GM23338 (cell line): ENCODE measurements around the gene AP1M2. TPM values are rescaled to one million over a fixed set of nuclear protein-coding genes. Genes with fewer than 3 reads are reported as not detected.
A peak's percentile ranks its signal among the peaks of the same experiment; 100 is the strongest.

Experiments used
- ATAC-seq: fragments of 200-7000 bp; cut with Tn5 transposase; 3 replicates; pipeline ENCODE4 v1.9.1; 2020
- DNase-seq: peaks from one replicate; pipeline ENCODE4 v3.0.0-alpha.2; 2015; ENCODE audit warnings: low spot score
- H2AFZ ChIP-seq: fragments of 200-600 bp; sonication (generic); 2 replicates; pipeline ENCODE4 v1.8.0; 2016; ENCODE audit warnings: antibody characterized with exemption, mild to moderate bottlenecking, moderate library complexity
- H3F3A ChIP-seq: fragments of 200-600 bp; sonication (generic); replicated peaks from 2 replicates; pipeline ENCODE4 v1.8.0; 2017; ENCODE audit warnings: antibody characterized with exemption, mixed run types, low read depth
- H3K27ac ChIP-seq: fragments of 200-600 bp; sonication (generic); 2 replicates; pipeline ENCODE4 v1.6.1; 2016; ENCODE audit warnings: low read depth
- H3K27me3 ChIP-seq: fragments of 200-600 bp; sonication (generic); 2 replicates; pipeline ENCODE4 v1.8.0; 2016; ENCODE audit warnings: mild to moderate bottlenecking, mixed run types, moderate library complexity; ENCODE audit not compliant: insufficient read depth
- H3K36me3 ChIP-seq: fragments of 200-600 bp; sonication (generic); 2 replicates; pipeline ENCODE4 v1.8.0; 2016; ENCODE audit warnings: mild to moderate bottlenecking; ENCODE audit not compliant: insufficient read depth
- H3K4me1 ChIP-seq: fragments of 200-600 bp; sonication (generic); 2 replicates; pipeline ENCODE4 v1.8.0; 2016; ENCODE audit warnings: mild to moderate bottlenecking, moderate library complexity; ENCODE audit not compliant: insufficient read depth
- H3K4me2 ChIP-seq: fragments of 200-600 bp; sonication (generic); 2 replicates; pipeline ENCODE4 v1.7.1; 2017; ENCODE audit warnings: mixed run types
- H3K4me3 ChIP-seq: fragments of 200-600 bp; sonication (generic); 2 replicates; pipeline ENCODE4 v1.6.1; 2016; ENCODE audit warnings: mixed run types
- H3K79me2 ChIP-seq: fragments of 200-600 bp; sonication (generic); replicated peaks from 2 replicates; pipeline ENCODE4 v1.8.0; 2017; ENCODE audit warnings: mild to moderate bottlenecking; ENCODE audit not compliant: insufficient read depth
- H3K9me2 ChIP-seq: fragments of 200-600 bp; sonication (generic); 2 replicates; pipeline ENCODE4 v1.8.0; 2017; ENCODE audit not compliant: insufficient read depth
- H4K20me1 ChIP-seq: fragments of 200-600 bp; sonication (generic); replicated peaks from 2 replicates; pipeline ENCODE4 v1.8.0; 2017; ENCODE audit warnings: mild to moderate bottlenecking; ENCODE audit not compliant: insufficient read depth
- H3K27ac Mint-ChIP-seq: 2 replicates; pipeline ENCODE4 v1.8.0; 2020; ENCODE audit warnings: inconsistent platforms, mild to moderate bottlenecking, moderate library complexity, mixed read lengths
- H3K27me3 Mint-ChIP-seq: 3 replicates; pipeline ENCODE4 v1.8.0; 2022; ENCODE audit warnings: low read depth, mild to moderate bottlenecking, moderate library complexity, mixed read lengths, inconsistent platforms; ENCODE audit not compliant: insufficient read depth, poor library complexity
- H3K36me3 Mint-ChIP-seq: 3 replicates; pipeline ENCODE4 v1.8.0; 2021; ENCODE audit warnings: low read depth, mild to moderate bottlenecking, inconsistent platforms, moderate library complexity, mixed read lengths
- H3K4me1 Mint-ChIP-seq: 3 replicates; pipeline ENCODE4 v1.8.0; 2020; ENCODE audit warnings: mild to moderate bottlenecking, inconsistent platforms, mixed read lengths
- H3K4me3 Mint-ChIP-seq: 3 replicates; pipeline ENCODE4 v1.8.0; 2021; ENCODE audit warnings: moderate library complexity, mild to moderate bottlenecking, inconsistent platforms, mixed read lengths
- H3K9me3 Mint-ChIP-seq: 3 replicates; pipeline ENCODE4 v1.8.0; 2020; ENCODE audit warnings: moderate library complexity, mild to moderate bottlenecking, inconsistent platforms, mixed read lengths
- CREB1 ChIP-seq: fragments of 250-450 bp; sonication (Bioruptor Pico); IDR thresholded peaks from 2 replicates; pipeline ENCODE4 v1.5.0; 2020; ENCODE audit warnings: low read depth, mild to moderate bottlenecking, moderate library complexity
- EZH2 ChIP-seq: fragments of 200-600 bp; sonication (generic); IDR thresholded peaks from one replicate; pipeline ENCODE4 v1.8.0; 2017; ENCODE audit warnings: antibody characterized with exemption, mild to moderate bottlenecking, low read depth; ENCODE audit not compliant: unreplicated experiment
- EZH2phosphoT487 ChIP-seq: fragments of 200-600 bp; sonication (generic); IDR thresholded peaks from one replicate; pipeline ENCODE4 v1.8.1; 2018; ENCODE audit warnings: antibody characterized with exemption; ENCODE audit not compliant: unreplicated experiment
- JUNB ChIP-seq: IDR thresholded peaks from one replicate; pipeline ENCODE4 v1.6.1; 2016; ENCODE audit warnings: antibody characterized with exemption; ENCODE audit not compliant: unreplicated experiment
- NANOG ChIP-seq: IDR thresholded peaks from 2 replicates; pipeline ENCODE4 v1.6.1; 2016; ENCODE audit warnings: antibody characterized with exemption, borderline replicate concordance
- STAT1 ChIP-seq: IDR thresholded peaks from one replicate; pipeline ENCODE4 v1.6.1; 2016; ENCODE audit warnings: antibody characterized with exemption; ENCODE audit not compliant: unreplicated experiment
- ZNF114 ChIP-seq: fragments of 250-450 bp; sonication (Bioruptor Pico); IDR thresholded peaks from 2 replicates; pipeline ENCODE4 v1.5.0; 2020; ENCODE audit warnings: mild to moderate bottlenecking, moderate library complexity
- polyA plus RNA-seq: library from polyadenylated mRNA; unstranded; fragments of >200 nt; fragmentation: Nextera tagmentation; extraction: Ambion mirVana; gene quantifications from 2 replicates; pipeline ENCODE4 v1.2.1, GENCODE V29; 2016
- total RNA-seq: library from RNA; depleted of rRNA; stranded (reverse); fragments of >200 nt; shearing (Covaris generic); gene quantifications from 2 replicates; pipeline ENCODE4 v1.2.3, GENCODE V29; 2014
- TF ChIP-seq, protein P1 (sequence below): IDR thresholded peaks from one replicate; pipeline ENCODE4 v1.6.1; 2018; ENCODE audit warnings: antibody characterized with exemption; ENCODE audit not compliant: unreplicated experiment
- TF ChIP-seq, protein P2 (sequence below): IDR thresholded peaks from 2 replicates; pipeline ENCODE4 v1.6.1; 2016; ENCODE audit warnings: antibody characterized with exemption

AP1M2 gene
- total and polyA plus RNA-seq, 2 experiments from 2014 or later = 128 to 165 TPM

DNA sequence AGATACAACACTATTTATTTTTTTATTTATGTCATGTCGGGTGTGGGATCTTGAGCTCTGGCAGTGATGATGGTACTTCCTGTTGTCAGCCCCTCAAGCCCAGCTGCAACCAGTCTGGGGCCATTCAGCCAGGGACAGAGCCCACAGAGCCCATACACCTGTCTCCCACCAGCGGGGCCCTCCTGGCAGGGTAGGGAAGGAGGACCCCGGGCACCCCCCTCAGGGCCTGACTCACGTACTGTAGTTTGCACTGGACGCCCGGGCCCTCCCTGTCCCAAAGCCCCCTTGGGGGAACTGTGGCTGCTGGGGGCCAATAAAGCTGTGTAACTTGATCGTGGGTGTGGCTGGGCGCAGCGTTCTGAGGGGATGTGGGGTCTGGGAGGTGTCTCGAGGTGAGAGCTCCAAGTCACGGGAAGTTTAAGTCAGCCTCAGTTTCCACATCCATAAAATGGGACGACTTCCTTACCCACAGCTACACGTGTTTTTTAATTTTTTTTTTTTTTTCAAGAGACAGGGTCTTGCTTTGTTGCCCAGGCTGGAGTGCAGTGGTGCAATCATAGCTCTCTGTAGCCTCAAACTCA lies 33.9 kb downstream of the AP1M2 start:
- H3K27me3 Mint-ChIP-seq = peaks cover 22% of the 10 kb centered on the region
- H4K20me1 ChIP-seq = peaks cover 8% of the 10 kb centered on the region

DNA sequence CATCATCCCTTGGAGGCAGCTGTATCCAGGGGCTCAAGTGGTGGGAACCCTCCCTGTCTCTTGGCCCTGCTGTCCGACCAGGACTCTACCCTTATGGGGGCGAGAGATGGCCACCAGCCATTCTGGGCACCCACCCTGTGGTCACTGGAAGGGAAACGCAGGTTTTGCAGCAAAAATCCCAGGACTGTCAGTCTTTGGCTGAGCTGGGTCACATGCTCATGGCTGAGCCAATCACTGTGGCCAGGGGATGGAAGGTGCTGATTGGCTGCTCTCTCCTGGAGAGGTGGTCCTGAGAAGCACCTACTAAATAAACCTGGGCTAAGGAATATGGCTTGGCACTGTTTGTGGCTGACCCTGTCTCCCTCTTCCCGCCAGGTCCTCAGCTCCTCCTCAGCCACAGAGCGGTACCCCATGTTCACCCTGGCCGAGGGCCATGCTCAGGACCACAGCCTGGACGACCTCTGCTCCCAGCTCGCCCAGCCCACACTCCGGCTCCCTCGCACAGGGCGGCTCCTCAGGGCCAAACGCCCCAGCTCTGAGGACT lies 34.5 kb downstream of the AP1M2 start:
- H4K20me1 ChIP-seq = peaks cover 8% of the 10 kb centered on the region
- H3K4me2 ChIP-seq = no peak overlapping the region
- Mint-ChIP-seq H3K27me3 (peaks cover 22% of the 10 kb centered on the region), H3K27ac (no peak overlapping the region), H3K36me3 (peaks cover 82% of the 10 kb centered on the region), H3K4me1 (no peaks in the 10 kb centered on the region), H3K9me3 (no peaks in the 10 kb centered on the region), H3K4me3 (no peak overlapping the region)
- H3K9me2 ChIP-seq = no peaks in the 10 kb centered on the region
- peaks cover 30% of the 10 kb centered on the region for H3F3A ChIP-seq
- no peak overlapping the region for H2AFZ ChIP-seq
- ATAC-seq (peak; percentile 91), DNase-seq (peak; percentile 82)
- H3K4me3 ChIP-seq = no peak overlapping the region
- H3K27me3 ChIP-seq = no peaks in the 10 kb centered on the region
- H3K4me1 ChIP-seq = no peaks in the 10 kb centered on the region
- H3K79me2 ChIP-seq = no peaks in the 10 kb centered on the region
- no peak overlapping the region for H3K27ac ChIP-seq
- peaks cover 16% of the 10 kb centered on the region; the same call in 1 of the 2 replicates for H3K36me3 ChIP-seq
- TF ChIP-seq CREB1 (CRISPR knock-in tag) = no peak
- TF ChIP-seq STAT1 = no peak
- TF ChIP-seq NANOG = no peak
- no peak for TF ChIP-seq ZNF114 (CRISPR knock-in tag)
- TF ChIP-seq, protein P1, sequence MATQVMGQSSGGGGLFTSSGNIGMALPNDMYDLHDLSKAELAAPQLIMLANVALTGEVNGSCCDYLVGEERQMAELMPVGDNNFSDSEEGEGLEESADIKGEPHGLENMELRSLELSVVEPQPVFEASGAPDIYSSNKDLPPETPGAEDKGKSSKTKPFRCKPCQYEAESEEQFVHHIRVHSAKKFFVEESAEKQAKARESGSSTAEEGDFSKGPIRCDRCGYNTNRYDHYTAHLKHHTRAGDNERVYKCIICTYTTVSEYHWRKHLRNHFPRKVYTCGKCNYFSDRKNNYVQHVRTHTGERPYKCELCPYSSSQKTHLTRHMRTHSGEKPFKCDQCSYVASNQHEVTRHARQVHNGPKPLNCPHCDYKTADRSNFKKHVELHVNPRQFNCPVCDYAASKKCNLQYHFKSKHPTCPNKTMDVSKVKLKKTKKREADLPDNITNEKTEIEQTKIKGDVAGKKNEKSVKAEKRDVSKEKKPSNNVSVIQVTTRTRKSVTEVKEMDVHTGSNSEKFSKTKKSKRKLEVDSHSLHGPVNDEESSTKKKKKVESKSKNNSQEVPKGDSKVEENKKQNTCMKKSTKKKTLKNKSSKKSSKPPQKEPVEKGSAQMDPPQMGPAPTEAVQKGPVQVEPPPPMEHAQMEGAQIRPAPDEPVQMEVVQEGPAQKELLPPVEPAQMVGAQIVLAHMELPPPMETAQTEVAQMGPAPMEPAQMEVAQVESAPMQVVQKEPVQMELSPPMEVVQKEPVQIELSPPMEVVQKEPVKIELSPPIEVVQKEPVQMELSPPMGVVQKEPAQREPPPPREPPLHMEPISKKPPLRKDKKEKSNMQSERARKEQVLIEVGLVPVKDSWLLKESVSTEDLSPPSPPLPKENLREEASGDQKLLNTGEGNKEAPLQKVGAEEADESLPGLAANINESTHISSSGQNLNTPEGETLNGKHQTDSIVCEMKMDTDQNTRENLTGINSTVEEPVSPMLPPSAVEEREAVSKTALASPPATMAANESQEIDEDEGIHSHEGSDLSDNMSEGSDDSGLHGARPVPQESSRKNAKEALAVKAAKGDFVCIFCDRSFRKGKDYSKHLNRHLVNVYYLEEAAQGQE = no peak
- no peak for TF ChIP-seq EZH2
- no peak for TF ChIP-seq EZH2phosphoT487
- TF ChIP-seq JUNB = no peak
- TF ChIP-seq, protein P2, sequence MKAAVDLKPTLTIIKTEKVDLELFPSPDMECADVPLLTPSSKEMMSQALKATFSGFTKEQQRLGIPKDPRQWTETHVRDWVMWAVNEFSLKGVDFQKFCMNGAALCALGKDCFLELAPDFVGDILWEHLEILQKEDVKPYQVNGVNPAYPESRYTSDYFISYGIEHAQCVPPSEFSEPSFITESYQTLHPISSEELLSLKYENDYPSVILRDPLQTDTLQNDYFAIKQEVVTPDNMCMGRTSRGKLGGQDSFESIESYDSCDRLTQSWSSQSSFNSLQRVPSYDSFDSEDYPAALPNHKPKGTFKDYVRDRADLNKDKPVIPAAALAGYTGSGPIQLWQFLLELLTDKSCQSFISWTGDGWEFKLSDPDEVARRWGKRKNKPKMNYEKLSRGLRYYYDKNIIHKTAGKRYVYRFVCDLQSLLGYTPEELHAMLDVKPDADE = no peak

More for the DNA sequence above, 33.9 kb downstream of the AP1M2 start:
- no peak overlapping the region for H3K4me3 ChIP-seq
- no peaks in the 10 kb centered on the region for H3K79me2 ChIP-seq
- H3K9me2 ChIP-seq = no peaks in the 10 kb centered on the region
- H3K4me2 ChIP-seq = no peak overlapping the region
- H3K27ac Mint-ChIP-seq = no peak overlapping the region
- no peaks in the 10 kb centered on the region for H3K27me3 ChIP-seq
- H3K9me3 Mint-ChIP-seq = no peaks in the 10 kb centered on the region
- no peaks in the 10 kb centered on the region for H3K4me1 ChIP-seq
- peaks cover 30% of the 10 kb centered on the region for H3F3A ChIP-seq
- no peak overlapping the region for H3K27ac ChIP-seq
- H3K36me3 Mint-ChIP-seq = peaks cover 87% of the 10 kb centered on the region
- DNase-seq = no peak
- H3K36me3 ChIP-seq = peaks cover 16% of the 10 kb centered on the region; the same call in 1 of the 2 replicates
- H2AFZ ChIP-seq = no peak overlapping the region
- TF ChIP-seq, protein P2 = no peak
- no peak for TF ChIP-seq CREB1 (CRISPR knock-in tag)
- no peak overlapping the region for H3K4me3 Mint-ChIP-seq
- H3K4me1 Mint-ChIP-seq = no peaks in the 10 kb centered on the region
- ATAC-seq = no peak
